ENCODE results near the gene BRIP1.

DNA sequence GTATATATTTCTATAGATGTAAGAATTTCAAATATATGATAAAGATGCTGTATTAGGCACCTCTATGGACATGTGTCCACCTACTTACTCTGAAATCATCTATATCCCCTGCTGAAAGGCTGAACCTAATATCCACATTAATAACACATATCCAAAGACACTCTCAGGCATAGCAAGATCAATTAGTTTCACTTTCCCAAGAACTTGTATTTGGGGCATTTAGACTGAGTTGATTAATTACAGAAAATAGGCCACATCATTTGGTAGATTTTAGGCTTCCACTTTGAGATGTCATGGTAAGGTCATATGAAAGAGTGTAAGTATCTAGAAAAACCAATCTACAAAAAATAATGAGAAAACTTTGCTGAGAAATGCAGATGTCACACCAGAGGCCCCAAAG is 45.1 kb downstream of the BRIP1 start:
- TF ChIP-seq, protein P1, sequence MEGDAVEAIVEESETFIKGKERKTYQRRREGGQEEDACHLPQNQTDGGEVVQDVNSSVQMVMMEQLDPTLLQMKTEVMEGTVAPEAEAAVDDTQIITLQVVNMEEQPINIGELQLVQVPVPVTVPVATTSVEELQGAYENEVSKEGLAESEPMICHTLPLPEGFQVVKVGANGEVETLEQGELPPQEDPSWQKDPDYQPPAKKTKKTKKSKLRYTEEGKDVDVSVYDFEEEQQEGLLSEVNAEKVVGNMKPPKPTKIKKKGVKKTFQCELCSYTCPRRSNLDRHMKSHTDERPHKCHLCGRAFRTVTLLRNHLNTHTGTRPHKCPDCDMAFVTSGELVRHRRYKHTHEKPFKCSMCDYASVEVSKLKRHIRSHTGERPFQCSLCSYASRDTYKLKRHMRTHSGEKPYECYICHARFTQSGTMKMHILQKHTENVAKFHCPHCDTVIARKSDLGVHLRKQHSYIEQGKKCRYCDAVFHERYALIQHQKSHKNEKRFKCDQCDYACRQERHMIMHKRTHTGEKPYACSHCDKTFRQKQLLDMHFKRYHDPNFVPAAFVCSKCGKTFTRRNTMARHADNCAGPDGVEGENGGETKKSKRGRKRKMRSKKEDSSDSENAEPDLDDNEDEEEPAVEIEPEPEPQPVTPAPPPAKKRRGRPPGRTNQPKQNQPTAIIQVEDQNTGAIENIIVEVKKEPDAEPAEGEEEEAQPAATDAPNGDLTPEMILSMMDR (IDR thresholded peaks at IDR 0.05): no peak
- TF ChIP-seq, protein P2, sequence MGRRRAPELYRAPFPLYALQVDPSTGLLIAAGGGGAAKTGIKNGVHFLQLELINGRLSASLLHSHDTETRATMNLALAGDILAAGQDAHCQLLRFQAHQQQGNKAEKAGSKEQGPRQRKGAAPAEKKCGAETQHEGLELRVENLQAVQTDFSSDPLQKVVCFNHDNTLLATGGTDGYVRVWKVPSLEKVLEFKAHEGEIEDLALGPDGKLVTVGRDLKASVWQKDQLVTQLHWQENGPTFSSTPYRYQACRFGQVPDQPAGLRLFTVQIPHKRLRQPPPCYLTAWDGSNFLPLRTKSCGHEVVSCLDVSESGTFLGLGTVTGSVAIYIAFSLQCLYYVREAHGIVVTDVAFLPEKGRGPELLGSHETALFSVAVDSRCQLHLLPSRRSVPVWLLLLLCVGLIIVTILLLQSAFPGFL (CRISPR knock-in tag; IDR thresholded peaks at IDR 0.05; ENCODE audit: borderline replicate concordance): no peak
- no peak for TF ChIP-seq HMGA2 (CRISPR knock-in tag; IDR thresholded peaks at IDR 0.05)
- TF ChIP-seq, protein P3, sequence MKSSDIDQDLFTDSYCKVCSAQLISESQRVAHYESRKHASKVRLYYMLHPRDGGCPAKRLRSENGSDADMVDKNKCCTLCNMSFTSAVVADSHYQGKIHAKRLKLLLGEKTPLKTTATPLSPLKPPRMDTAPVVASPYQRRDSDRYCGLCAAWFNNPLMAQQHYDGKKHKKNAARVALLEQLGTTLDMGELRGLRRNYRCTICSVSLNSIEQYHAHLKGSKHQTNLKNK (CRISPR knock-in tag; IDR thresholded peaks at IDR 0.05): no peak
- TF ChIP-seq NR2C2 (CRISPR knock-in tag; IDR thresholded peaks at IDR 0.05): no peak
- TF ChIP-seq ZNF416 (CRISPR knock-in tag; IDR thresholded peaks at IDR 0.05): no peak
- TF ChIP-seq ZNF138 (CRISPR knock-in tag; conservative IDR thresholded peaks at IDR 0.05): no peak
